Erythroblast (primary cell): Measurements from ENCODE around the gene BOD1L1.

Experiments
- GATA1 ChIP-seq: IDR thresholded peaks from 2 replicates; pipeline ENCODE4 v1.6.1; 2011; ENCODE audit warnings: low read depth, mild to moderate bottlenecking, control low read depth, low read length, moderate library complexity
- POLR2A ChIP-seq: IDR thresholded peaks from 2 replicates; pipeline ENCODE4 v1.6.1; 2011; ENCODE audit warnings: mild to moderate bottlenecking, low read length

DNA sequence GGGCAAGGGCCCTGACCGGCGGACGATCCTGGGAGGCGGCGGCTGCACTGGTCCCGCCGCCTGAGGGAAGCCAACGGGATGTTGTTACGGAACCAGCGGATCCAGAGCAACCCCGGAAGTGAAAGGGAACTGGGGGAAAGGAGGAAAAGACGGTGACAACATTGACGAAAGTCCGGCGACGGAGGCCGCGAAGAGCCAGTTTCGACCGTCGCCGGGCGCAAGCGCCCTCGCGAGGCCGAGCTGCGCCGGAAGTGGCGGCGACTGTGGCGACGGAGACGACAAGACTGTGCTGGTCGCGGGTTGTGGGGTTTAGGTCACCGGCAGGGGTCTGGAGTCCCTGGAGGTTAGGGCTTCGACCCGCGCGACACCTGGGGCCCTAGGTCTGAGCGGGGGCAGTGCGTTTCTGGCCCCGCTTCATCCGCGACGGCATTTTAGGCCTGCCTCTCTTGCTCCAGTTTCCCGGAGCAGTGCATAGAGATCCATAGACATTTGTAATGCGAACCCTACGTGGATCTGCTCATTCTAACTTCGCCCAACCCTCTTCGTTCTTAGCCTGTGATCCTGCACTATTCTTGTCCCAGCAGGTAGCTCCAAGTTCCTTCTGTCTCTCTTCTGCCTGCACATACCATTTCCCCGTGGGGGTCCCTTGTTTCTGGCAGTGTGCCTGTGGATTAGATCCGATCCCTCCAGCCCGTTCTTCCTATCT lies at the start of gene BOD1L1:
- peak; percentile 96 for TF ChIP-seq POLR2A
- no peak for TF ChIP-seq GATA1
